HK-2 (cell line): ENCODE results near the gene LMTK3.
"Not testable (repeated sequence)": the region's sequence is repeated elsewhere in the genome, so short reads cannot be mapped to it uniquely, and the experiment has no call there.

Source experiments
- DNase-seq: peaks from one replicate; pipeline ENCODE4 v3.0.0-alpha.2; 2018; ENCODE audit not compliant: unreplicated experiment

Gene LMTK3

DNA sequence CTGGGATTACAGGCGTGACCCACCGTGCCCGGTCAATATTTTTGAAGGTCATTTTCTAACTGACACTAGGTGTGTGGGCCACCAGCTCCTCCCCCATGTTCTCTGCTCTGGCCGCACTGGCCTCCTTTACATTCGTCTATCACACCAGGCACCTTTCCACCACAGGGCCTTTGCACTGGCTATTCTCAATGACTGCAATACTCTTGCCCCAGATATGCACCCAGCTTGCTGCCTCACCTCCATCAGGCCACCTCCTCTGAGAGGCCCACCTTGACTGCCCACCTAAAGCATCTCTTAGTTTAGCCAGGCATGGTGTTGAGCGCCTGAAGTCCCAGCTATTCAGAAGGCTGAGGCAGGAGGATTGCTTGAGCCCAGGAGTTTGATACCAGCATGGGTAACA is 30.2 kb upstream of the LMTK3 start:
- no peak for DNase-seq

- DNase-seq, result no peak
These were observed 28.5 kb upstream of the LMTK3 start for GRCh38 chr19:48540110-48540509.

DNA sequence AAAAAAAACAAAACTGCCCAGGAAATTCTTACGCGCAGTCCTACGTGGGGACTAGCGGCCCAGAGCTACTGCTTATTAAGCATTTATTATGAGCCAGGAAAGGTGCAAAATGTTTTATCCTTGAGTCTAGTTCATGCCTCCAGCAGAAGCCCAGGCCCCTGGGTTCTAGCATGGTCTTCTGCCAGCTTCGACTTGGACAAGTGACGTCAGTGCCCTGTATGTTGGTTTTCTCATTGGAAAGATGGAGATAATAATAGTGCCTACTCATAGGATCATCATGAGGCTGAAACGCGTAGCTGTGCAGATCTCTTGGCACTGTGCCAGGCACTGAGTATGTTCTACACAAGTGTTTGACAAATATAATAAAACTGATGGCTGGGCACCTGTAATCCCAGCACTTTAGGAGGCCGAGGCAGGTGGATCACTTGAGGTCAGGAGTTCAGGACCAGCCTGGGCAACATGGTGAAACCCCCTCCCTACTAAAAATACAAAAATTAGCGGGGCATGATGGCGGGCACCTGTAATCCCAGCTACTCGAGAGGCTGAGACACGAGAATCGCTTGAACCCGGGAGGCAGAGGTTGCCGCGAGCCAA is 28.0 kb upstream of the LMTK3 start:
- no peak for DNase-seq

DNA sequence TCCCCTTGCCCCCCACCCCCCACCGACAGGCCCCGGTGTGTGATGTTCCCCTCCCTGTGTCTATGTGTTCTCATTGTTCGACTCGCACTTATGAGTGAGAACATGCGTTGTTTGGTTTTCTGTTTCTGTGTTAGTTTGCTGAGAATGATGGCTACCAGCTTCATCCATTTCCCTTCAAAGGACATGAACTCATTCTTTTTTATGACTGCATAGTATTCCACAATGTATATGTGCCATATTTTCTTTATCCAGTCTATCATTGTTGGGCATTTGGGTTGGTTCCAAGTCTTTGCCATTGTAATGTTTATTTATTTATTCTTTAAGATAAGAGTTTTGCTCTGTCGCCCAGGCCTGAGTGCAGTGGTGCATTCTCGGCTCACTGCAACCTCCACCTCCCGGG is 26.4 kb upstream of the LMTK3 start:
- DNase-seq, result not testable (repeated sequence)

DNA sequence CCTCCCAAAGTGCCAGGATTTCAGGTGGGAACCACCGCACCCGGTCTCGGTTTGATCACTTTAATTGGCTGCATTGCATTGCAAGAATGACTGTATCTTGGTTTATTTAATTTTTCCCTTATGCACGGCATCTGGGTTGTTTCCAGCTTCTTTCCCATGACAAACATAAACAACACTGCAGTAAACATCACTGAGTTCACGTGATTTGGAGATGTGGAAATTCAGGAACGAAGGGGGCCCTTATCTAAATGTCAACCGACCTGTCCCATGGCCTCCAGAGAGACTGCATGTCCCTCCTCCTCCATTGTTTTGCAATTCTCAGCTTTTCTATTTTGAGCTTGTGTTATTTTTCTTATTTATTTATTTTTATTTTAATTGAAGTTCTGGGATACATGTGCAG is 25.9 kb upstream of the LMTK3 start:
- no peak for DNase-seq

DNA sequence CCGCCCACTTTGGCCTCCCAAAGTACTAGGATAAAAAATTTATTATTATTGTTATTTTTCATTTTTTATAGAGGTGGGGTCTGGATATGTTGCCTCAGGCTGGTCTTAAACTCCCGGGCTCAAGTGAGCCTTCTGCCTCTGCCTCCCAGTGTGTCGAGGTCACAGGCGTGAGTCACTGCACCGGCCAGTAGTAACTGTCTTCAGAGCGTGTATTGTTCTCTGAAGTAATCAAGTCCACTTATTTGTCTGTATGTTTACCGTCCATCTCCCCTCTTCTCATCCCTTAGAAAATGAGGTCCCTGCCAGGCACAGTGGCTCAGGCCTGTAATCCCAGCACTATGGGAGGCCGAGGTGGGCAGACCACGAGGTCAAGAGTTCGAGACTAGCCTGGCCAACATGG is 22.1 kb upstream of the LMTK3 start:
- no peak for DNase-seq

- DNase-seq, result no peak
These were observed 19.1 kb upstream of the LMTK3 start for GRCh38 chr19:48530770-48531169.

DNA sequence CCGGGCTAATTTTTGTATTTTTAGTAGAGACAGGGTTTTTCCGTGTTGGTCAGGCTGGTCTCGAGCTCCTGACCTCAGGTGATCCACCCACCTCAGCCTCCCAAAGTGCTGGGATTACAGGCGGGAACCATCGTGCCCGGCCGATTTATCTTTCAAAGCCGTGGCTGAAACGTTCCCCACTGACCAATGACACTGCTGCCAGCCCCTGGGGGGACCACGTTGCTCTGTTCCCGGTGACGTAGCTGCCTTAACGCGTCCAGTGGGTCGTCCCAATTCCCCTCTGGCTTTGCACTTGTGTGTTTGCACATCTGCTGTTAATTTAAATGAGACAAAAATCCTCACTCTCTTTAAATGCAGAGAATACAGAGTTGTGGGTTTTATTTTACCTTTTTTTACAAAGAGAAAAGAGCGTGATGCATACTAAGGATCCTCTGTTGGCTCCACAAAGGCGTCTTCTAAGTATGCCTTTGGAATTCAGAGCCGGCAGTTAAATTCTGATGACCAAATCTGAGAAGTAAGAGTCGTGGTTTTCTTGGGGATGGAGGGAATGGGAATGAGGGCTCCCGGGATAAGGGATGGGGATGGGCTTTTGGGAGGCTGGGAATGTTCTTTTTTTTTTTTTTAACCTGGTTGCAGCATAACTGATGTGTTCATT is 18.6 kb upstream of the LMTK3 start:
- no peak for DNase-seq

DNA sequence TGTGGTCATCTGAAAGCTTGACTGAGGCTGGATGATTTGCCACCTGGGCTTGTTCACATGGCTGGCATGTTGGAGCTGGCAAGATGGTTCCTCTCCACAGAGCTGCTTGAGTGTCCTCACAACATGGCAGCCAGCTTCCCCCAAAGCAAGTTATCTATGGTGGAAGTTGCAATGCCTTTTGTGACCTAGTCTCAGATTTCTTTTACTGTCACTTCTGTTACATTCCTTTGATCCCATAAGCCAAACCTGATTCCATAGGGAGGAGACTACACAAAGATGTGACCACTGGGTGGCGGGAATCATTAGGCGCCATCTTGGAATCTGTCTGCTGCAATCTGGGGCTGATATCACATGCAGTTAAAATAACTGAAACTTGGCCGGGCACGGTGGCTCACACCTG is 17.5 kb upstream of the LMTK3 start:
- DNase-seq, result no peak

GRCh38 chr19:48524732-48525131 is 13.1 kb upstream of the LMTK3 start:
- DNase-seq, result no peak

DNA sequence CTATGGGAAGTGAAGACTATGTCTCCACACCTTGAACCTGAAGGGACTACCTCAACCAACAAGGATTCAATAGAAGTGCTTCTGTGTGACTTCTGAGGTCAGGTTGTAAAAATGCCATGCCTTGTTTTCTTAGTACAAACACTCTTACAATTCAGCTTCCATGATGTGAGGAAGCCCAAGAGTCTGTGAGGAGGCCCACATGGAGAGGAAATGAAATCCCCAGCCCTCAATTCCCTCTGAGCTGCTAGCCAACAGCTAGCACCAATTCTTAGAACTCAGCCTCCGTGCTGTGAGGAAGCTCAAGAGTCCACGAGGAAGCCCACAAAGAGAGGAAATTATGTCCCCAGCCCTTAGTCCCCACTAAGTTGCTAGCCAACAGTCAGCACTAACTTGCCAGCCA is 12.6 kb upstream of the LMTK3 start:
- no peak for DNase-seq

DNA sequence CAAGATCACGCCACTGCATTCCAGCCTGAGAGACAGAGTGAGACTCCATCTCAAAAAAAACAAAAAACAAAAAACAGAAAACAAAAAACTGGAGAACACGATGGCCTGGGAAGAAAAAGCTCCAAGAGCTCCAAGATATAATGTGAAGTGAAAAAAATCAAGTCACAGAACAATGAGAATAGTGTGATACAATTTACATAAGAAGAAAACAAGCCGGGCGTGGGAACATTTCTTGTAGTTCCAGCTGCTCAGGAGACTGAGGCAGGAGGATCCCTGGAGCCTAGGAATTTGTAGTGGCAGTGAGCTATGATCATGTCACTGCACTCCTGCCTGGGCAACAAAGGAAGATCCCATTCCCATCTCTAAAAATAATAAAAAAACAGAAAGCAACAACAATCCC is 8.5 kb upstream of the LMTK3 start:
- DNase-seq, result no peak

DNA sequence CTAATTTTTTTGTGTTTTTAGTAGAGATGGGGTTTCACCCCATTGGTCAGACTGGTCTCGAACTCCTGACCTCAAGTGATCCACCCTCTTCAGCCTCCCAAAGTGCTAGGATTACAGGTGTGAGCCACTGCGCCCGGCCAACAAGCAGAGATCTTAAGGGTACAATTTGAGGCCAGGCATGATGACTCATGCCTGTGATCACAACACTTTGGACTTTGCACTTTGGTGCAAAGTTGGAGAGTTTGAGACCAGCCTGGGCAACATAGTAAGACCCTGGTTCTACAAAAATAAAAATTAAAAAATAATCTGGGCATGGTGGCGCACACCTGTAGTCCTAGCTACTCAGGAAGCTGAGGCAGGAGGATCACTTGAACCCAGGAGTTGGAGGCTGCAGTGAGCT is 7.8 kb upstream of the LMTK3 start:
- DNase-seq, result not testable (repeated sequence)

DNA sequence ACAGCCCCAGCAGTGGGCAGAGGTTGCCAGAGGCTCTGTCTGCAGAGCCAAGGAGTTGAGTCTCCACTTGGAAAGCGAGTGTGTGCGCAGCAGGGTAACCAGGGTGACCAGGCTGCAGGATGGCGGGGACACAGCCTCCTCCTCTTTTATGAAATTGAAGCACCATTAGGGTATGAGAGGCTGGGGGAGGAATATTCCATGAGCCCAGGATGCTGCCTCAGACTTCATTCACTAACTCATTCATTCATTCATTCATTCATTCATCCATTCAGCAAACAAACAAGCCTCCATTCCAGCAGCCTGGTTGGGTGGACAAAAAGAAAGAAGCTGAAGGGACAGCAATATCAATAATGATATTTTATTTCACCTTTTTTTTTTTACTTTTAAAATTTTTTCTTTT is 6.6 kb upstream of the LMTK3 start:
- no peak for DNase-seq

- DNase-seq, result no peak
These were observed 4.9 kb upstream of the LMTK3 start for GRCh38 chr19:48516536-48516935.

- no peak for DNase-seq
These were observed 2.5 kb upstream of the LMTK3 start for GRCh38 chr19:48514123-48514458.

GRCh38 chr19:48513289-48514122 is 1.9 kb upstream of the LMTK3 start:
- DNase-seq, result peak; percentile 56

- no peak for DNase-seq
These were observed 1.1 kb upstream of the LMTK3 start for GRCh38 chr19:48512504-48513288.

- DNase-seq, result no peak
These were observed 309 bp downstream of the LMTK3 start for GRCh38 chr19:48511321-48511731.

GRCh38 chr19:48510421-48511268 is 990 bp downstream of the LMTK3 start:
- peak; percentile 39 for DNase-seq

DNA sequence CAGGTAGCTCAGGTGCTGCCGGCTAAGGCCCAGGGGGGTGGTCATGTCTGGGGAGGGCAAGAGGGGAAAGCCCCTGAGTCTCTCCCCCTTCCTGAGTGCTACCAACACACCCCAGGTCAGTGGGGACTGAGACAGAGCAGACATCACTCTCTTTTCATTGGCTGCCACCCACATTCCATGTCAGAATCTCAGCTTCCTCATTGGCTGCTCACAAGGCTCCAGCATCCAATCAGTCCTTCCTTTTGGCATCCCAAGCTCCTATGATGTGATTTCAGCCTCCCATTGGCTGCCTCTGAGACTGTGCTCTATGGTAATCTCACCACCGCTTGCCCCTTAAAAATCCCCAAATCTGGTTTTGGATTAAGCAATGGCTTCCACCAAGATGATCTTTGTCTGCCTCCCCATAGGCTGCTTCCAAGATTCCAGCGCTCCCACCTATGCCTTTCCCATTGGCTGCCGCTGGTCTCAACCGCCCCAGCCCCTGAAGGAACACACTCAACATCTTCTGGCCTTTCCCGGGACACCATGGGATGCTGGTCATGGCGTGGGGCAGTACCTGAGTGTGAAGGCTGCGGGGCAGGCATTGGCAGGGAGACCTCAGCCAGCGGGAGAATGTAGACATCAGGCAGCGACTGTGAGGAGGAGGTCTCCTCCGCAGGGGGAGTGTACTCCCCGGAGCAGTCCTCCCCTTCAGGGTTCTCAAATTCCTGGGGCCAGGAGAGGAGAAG is 2.0 kb downstream of the LMTK3 start:
- no peak for DNase-seq
